DND-41 (cell line): Measurements from ENCODE around the gene SLC35F2.
"Not testable (repeated sequence)": the region's sequence is repeated elsewhere in the genome, so short reads cannot be mapped to it uniquely, and the experiment has no call there.

Source experiments
- ATAC-seq: fragments of 200-7000 bp; cut with Tn5 transposase; 3 replicates; pipeline ENCODE4 v1.9.1; 2021; ENCODE audit warnings: low read depth; ENCODE audit not compliant: insufficient read depth
- DNase-seq: peaks from one replicate; pipeline ENCODE4 v3.0.0-alpha.2; 2020
- H2AFZ ChIP-seq: 2 replicates; pipeline ENCODE4 v1.6.0; 2012; ENCODE audit warnings: low read depth, low read length
- H3K27ac ChIP-seq: 2 replicates; pipeline ENCODE4 v1.5.1; 2012; ENCODE audit warnings: low read length, inconsistent platforms
- H3K27me3 ChIP-seq: fragments of 200-600 bp; sonication (generic); 2 replicates; pipeline ENCODE4 v1.6.0; 2012; ENCODE audit warnings: low read length, mild to moderate bottlenecking, inconsistent platforms; ENCODE audit not compliant: insufficient read depth, poor library complexity
- H3K36me3 ChIP-seq: 2 replicates; pipeline ENCODE4 v1.5.1; 2012; ENCODE audit warnings: low read length, inconsistent platforms; ENCODE audit not compliant: insufficient read depth
- H3K4me1 ChIP-seq: 2 replicates; pipeline ENCODE4 v1.5.1; 2012; ENCODE audit warnings: mild to moderate bottlenecking, low read length; ENCODE audit not compliant: insufficient read depth
- H3K4me2 ChIP-seq: 2 replicates; pipeline ENCODE4 v1.6.0; 2012; ENCODE audit warnings: mild to moderate bottlenecking, moderate library complexity, low read length, inconsistent platforms; ENCODE audit not compliant: insufficient read depth
- H3K4me3 ChIP-seq, 2 experiments: fragments of 200-600 bp in 1 of 2; shearing (Covaris generic) in 1 of 2; 2 replicates each; pipeline ENCODE4 v1.5.1; 2012 to 2016; ENCODE audit warnings: inconsistent platforms in 2 of 2, low read length in 2 of 2, mild to moderate bottlenecking in 2 of 2, low read depth in 1 of 2, moderate library complexity in 1 of 2
- H3K79me2 ChIP-seq: 2 replicates; pipeline ENCODE4 v1.6.0; 2012; ENCODE audit warnings: low read length, inconsistent platforms; ENCODE audit not compliant: insufficient read depth
- H3K9ac ChIP-seq: 2 replicates; pipeline ENCODE4 v1.6.0; 2012; ENCODE audit warnings: low read depth, mild to moderate bottlenecking, inconsistent platforms, low read length, moderate library complexity
- H3K9me3 ChIP-seq: 2 replicates; pipeline ENCODE4 v1.5.1; 2012; ENCODE audit warnings: low read length, moderate library complexity, mild to moderate bottlenecking, inconsistent platforms; ENCODE audit not compliant: insufficient read depth, severe bottlenecking
- H4K20me1 ChIP-seq: 2 replicates; pipeline ENCODE4 v1.6.0; 2012; ENCODE audit warnings: low read length; ENCODE audit not compliant: insufficient read depth
- EZH2 ChIP-seq: IDR thresholded peaks from 3 replicates; pipeline ENCODE4 v1.6.1; 2012; ENCODE audit warnings: borderline replicate concordance, low read depth, mild to moderate bottlenecking, moderate library complexity, low read length, inconsistent platforms; ENCODE audit not compliant: severe bottlenecking
- TF ChIP-seq, protein P1 (sequence below): IDR thresholded peaks from 2 replicates; pipeline ENCODE4 v1.5.1; 2012; ENCODE audit warnings: borderline replicate concordance, low read length, moderate library complexity, mild to moderate bottlenecking; ENCODE audit not compliant: poor library complexity, severe bottlenecking; ENCODE audit errors: extremely low read depth

SLC35F2 gene

DNA sequence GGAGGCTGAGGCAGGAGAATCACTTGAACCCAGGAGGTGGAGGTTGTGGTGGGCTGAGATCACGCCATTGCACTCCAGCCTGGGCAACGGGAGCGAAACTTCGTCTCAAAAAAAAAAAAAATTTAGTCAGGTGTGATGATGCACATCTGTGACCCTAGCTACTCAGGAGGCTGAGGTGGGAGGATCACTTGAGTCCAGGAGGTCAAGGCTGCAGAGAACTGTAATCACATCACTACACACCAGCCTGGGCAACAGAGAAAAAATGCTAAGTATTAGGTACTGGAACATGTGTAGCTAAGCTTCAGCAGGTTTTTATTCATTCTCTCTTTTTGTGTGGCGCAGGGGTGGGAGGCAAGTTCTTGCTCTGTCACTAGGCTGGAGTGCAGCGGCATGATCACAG, 82.5 kb downstream of the SLC35F2 start:
- Histone ChIP-seq H2AFZ (no peak overlapping the region), H3K4me2 (no peak overlapping the region), H3K9me3 (no peaks in the 10 kb centered on the region), H3K4me1 (no peaks in the 10 kb centered on the region), H3K27me3 (no peaks in the 10 kb centered on the region), H3K27ac (no peak overlapping the region), H3K4me3 (no peak overlapping the region), H3K9ac (no peak overlapping the region), H3K79me2 (no peaks in the 10 kb centered on the region), H3K36me3 (no peaks in the 10 kb centered on the region), H4K20me1 (no peaks in the 10 kb centered on the region)
- DNase-seq (no peak), ATAC-seq (no peak)
- TF ChIP-seq, protein P1, sequence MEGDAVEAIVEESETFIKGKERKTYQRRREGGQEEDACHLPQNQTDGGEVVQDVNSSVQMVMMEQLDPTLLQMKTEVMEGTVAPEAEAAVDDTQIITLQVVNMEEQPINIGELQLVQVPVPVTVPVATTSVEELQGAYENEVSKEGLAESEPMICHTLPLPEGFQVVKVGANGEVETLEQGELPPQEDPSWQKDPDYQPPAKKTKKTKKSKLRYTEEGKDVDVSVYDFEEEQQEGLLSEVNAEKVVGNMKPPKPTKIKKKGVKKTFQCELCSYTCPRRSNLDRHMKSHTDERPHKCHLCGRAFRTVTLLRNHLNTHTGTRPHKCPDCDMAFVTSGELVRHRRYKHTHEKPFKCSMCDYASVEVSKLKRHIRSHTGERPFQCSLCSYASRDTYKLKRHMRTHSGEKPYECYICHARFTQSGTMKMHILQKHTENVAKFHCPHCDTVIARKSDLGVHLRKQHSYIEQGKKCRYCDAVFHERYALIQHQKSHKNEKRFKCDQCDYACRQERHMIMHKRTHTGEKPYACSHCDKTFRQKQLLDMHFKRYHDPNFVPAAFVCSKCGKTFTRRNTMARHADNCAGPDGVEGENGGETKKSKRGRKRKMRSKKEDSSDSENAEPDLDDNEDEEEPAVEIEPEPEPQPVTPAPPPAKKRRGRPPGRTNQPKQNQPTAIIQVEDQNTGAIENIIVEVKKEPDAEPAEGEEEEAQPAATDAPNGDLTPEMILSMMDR, result no peak
- no peak for TF ChIP-seq EZH2

DNA sequence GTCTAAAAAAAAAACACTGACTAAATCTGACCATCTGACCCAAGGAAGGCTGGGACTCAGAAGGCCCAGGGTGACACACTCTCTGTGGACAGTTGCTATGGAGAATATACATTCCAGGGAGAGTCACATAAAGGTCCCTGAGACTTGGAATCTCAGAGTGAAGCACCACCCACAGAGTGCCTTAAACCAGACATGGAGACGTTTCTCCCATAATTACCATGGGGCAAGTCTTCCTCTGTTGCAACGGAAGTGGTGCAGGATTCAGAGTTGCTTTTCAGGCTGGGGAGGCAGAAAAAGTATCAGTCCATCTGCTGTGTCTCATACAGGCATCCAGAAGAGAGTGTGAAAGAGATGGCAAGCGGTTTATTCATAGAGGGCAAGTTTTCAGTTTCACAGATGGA, 88.0 kb downstream of the SLC35F2 start:
- H3K4me1 ChIP-seq, result no peaks in the 10 kb centered on the region
- no peak overlapping the region for H3K27ac ChIP-seq
- no peaks in the 10 kb centered on the region for H3K79me2 ChIP-seq
- H3K4me3 ChIP-seq, result no peak overlapping the region
- ATAC-seq (peak; percentile 54; the same call in 2 of the 3 replicates), DNase-seq (no peak)
- H4K20me1 ChIP-seq, result no peaks in the 10 kb centered on the region
- no peaks in the 10 kb centered on the region for H3K27me3 ChIP-seq
- no peak overlapping the region for H3K4me2 ChIP-seq
- H3K9ac ChIP-seq, result no peak overlapping the region
- no peaks in the 10 kb centered on the region for H3K9me3 ChIP-seq
- H3K36me3 ChIP-seq, result no peaks in the 10 kb centered on the region
- TF ChIP-seq, protein P1, result no peak
- no peak for TF ChIP-seq EZH2
- H2AFZ ChIP-seq, result no peak overlapping the region

DNA sequence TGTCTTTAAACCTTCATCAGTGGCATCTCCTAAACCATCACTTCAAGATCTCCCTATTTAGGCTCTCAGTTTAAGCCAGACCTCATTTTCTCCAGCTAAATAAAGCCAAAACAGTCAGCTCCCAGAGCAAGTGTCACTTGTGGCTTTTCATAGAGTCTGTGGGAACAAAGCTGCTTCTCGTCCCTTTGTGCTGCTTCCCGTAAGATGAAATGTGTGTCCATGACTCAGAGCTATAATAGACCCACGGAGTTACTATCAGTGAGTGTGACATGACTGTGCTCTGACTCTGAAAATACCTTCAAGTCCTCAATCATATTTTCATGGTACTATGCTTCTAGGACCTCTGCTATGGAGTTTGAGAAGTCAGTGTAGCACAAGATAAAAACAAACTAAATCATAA, 89.4 kb downstream of the SLC35F2 start:
- Histone ChIP-seq H4K20me1 (no peaks in the 10 kb centered on the region), H3K36me3 (no peaks in the 10 kb centered on the region), H3K9me3 (no peaks in the 10 kb centered on the region), H2AFZ (no peak overlapping the region), H3K27ac (no peak overlapping the region), H3K27me3 (no peaks in the 10 kb centered on the region), H3K79me2 (no peaks in the 10 kb centered on the region), H3K4me2 (no peak overlapping the region), H3K4me3 (no peak overlapping the region), H3K9ac (no peak overlapping the region), H3K4me1 (no peaks in the 10 kb centered on the region)
- DNase-seq (no peak), ATAC-seq (no peak)
- no peak for TF ChIP-seq EZH2
- TF ChIP-seq, protein P1, result no peak

DNA sequence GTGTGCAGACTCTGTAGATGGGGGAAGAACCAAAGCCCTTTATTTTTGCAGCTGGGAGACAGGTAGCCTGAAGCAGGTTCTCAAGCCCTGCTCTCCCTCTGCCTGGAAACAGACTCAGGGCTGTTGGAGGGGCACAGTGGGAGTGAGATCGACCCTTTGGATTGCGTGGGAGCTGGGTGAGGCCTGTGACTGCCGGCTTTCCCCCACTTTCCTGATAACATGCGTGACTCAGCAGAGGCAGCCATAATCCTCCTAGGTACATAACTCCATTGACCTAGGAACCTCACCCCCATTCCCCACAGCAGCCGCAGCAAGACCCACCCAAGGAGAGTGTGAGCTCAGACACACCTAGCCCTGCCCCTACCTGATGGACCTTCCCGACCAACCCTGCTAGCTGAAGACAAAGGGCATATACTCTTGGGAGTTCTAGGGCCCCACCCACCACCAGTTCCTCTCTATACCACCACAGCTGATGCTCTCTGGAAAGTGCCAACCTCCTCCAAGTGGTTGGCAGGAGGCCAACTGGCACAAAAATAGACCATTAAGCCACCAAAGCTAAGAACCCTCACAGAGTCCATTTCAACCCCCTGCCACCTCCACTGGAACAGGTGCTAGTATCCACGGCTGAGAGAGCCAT, 99.8 kb downstream of the SLC35F2 start:
- H3K79me2 ChIP-seq, ATAC-seq, H3K36me3 ChIP-seq, H3K27me3 ChIP-seq, H3K4me2 ChIP-seq, H3K27ac ChIP-seq, H2AFZ ChIP-seq, H3K9ac ChIP-seq, H4K20me1 ChIP-seq, H3K4me1 ChIP-seq, H3K9me3 ChIP-seq, H3K4me3 ChIP-seq: not testable (repeated sequence)
- peak; percentile 6 for DNase-seq
